ENCODE data around the gene CFAP210. TPM values are rescaled to one million over a fixed set of nuclear protein-coding genes. Genes with fewer than 3 reads are reported as not detected.

The CFAP210 gene
- total and polyA plus RNA-seq, 9 of the 15 experiments (the other 6 are each of a cell fraction or from before 2014, with no cell fraction given) = 0.75 to 3.6 (median 1.3) TPM

- TF ChIP-seq POLR2A (conservative IDR thresholded peaks at IDR 0.05) (no peak), ZBTB49 (CRISPR knock-in tag; IDR thresholded peaks at IDR 0.05; ENCODE audit: borderline replicate concordance) (no peak), KDM4B (IDR thresholded peaks at IDR 0.05; ENCODE audit: borderline replicate concordance in 2 of 2, low read depth in 1 of 2) (no peak), ZNF764 (CRISPR knock-in tag; IDR thresholded peaks at IDR 0.05; ENCODE audit: low read depth) (0 out of 2 replicates have a peak, but pooled peaks have one; percentile 39), ZNF449 (CRISPR knock-in tag; IDR thresholded peaks at IDR 0.05) (no peak), RFX1 (IDR thresholded peaks at IDR 0.05) (peak; percentile 60), MAX (CRISPR knock-in tag; IDR thresholded peaks at IDR 0.05) (peak; percentile 46; the same call in 1 of the 2 replicates), TCF3 (CRISPR knock-in tag; IDR thresholded peaks at IDR 0.05) (peak; percentile 84), TAL1 (IDR thresholded peaks at IDR 0.05) (peak; percentile 75), MTA1 (IDR thresholded peaks at IDR 0.05; ENCODE audit: borderline replicate concordance) (0 out of 2 replicates have a peak, but pooled peaks have one; percentile 33), SOX6 (IDR thresholded peaks at IDR 0.05) (peak; percentile 27; the same call in 1 of the 2 replicates), KLF6 (CRISPR knock-in tag; IDR thresholded peaks at IDR 0.05; ENCODE audit: borderline replicate concordance) (no peak), CBFA2T3 (IDR thresholded peaks at IDR 0.05) (peak; percentile 90), CUX1 (CRISPR knock-in tag; IDR thresholded peaks at IDR 0.05) (no peak), THRB (CRISPR knock-in tag; conservative IDR thresholded peaks at IDR 0.05) (0 out of 2 replicates have a peak, but pooled peaks have one; percentile 8), MTF1 (CRISPR knock-in tag; IDR thresholded peaks at IDR 0.05; ENCODE audit: borderline replicate concordance) (no peak), PML (IDR thresholded peaks at IDR 0.05; ENCODE audit: low read length) (no peak), EP300 (IDR thresholded peaks at IDR 0.05; ENCODE audit: low read length) (peak; percentile 30; the same call in 1 of the 2 replicates)
These were observed 22.2 kb upstream of the CFAP210 start (continued) for GRCh38 chr2:169716238-169716886.
